CD4-positive, alpha-beta T cell treated with Interleukin-4 for 4 hours (primary cell): Measurements from ENCODE around the gene LDHAL6B.
"Not testable (repeated sequence)": the region's sequence is repeated elsewhere in the genome, so short reads cannot be mapped to it uniquely, and the experiment has no call there.

Source experiments
- DNase-seq: peaks from one replicate; pipeline ENCODE4 v3.0.0-alpha.2; 2020

Gene LDHAL6B

DNA sequence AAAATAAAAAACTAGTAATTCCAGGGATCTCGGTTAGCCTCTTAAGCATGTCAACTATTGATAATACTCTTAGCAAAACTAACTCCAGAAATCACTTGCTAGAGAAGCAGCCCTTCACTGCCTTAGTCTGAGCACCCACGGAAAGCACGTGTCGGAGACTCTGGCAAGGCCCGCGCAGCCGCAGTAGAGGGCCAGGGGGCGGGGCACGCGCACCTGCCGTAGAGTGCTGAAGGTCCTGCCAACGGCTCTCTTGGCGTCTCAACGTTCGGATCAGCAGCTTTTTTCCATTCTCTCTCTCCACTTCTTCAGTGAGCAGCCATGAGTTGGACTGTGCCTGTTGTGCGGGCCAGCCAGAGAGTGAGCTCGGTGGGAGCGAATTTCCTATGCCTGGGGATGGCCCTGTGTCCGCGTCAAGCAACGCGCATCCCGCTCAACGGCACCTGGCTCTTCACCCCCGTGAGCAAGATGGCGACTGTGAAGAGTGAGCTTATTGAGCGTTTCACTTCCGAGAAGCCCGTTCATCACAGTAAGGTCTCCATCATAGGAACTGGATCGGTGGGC is at the start of gene LDHAL6B:
Gene LDHAL6B, plus strand, starts transcription at position 221 of the 561 bp plus-strand sequence. Its CDS starts 98 bp downstream, at position 319.
- no peak for DNase-seq

DNA sequence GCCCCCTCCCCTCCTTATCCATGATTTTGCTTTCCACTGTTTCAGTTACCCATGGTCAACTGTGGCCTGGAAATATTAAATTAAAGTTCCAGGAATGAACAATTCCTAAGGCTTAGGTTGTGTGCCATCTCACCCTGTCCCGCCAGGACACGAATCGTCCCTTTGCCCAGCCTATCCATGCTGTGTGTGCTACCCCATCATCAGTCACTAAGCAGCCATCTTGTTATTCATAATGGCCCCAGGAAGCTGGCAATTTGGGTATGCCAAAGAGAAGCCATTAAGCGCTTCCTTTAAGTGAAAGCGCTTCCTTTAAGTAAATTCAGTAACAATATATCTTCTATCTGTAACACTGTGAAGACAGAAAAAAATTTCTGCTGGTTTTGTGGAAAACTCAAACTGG is 49.2 kb upstream of the LDHAL6B start:
- DNase-seq, result no peak

DNA sequence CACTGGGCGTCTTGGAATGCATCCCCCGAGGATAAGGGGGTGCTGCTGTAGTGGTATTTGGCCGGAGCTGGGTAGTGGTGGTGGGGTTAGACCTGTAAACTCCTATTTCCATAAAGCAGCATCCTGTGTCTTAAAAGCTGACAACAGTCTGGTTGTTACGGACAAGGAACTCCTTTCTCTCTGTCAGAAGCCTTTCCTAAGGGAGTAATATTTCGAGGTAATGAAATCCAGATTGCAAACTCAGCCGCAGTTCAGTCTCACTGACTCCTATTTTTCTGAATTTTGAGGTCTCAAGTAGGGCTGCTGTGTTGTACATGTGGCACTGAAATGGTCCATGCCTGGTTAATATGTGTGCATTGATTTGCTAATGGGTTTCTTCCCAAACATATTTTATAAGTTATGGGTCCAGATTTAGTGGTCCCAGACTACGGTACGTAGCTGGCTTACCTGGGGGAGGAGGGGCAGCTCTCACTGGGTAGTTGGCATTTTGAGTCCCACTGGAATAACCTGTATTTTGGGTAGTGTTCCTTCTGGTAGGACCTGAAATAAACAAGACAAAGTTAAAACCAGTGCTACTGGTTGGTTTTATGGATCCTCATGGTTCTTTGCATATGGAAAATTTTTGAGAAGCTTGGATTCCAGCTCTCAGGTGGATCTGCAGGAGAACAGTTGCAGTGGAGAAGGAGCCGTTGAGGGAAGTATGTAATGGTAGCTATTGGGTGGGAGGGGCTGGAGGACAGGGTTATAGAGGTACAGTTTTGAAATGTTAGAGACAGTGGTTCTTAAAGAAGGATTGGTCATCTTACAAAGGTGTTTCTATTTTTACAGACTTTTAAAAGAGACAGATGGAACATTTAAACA is 48.6 kb upstream of the LDHAL6B start:
- no peak for DNase-seq

DNA sequence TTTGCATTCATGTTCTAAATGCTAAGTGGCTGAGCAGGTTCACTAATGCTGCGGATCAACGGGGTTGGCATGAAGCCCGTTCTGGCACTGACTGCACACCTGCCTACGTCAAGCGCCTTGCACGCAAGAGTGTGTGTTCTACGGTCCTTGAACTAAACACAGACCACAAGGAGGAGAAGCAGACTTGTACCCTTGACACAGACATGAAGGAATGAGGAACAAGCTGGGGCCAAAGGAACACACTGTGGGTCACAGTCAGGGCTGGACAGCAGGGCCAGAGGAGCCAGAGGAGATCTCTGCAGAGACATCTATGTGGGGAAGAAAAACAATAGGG is 48.0 kb upstream of the LDHAL6B start:
- DNase-seq, result no peak

DNA sequence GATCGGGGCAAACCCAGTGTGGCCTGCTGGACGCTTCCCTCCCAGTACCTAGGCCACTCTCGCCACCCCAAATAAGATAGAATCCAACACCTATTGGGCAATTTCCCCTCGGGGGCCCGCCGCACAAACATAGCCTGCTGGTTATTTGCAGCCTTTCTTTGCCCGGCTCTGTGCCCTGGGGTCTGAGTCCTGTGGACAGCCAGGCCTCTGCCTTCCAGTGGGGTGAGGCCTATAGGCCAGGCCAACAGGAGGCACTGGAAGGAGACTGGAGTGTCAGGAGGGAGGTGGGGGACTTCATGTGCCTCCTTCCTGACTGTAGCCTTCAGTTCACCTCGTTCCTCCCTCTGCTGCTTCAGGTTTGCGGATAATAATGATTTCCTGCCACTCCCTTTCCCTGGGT is 47.4 kb upstream of the LDHAL6B start:
- DNase-seq, result no peak

DNA sequence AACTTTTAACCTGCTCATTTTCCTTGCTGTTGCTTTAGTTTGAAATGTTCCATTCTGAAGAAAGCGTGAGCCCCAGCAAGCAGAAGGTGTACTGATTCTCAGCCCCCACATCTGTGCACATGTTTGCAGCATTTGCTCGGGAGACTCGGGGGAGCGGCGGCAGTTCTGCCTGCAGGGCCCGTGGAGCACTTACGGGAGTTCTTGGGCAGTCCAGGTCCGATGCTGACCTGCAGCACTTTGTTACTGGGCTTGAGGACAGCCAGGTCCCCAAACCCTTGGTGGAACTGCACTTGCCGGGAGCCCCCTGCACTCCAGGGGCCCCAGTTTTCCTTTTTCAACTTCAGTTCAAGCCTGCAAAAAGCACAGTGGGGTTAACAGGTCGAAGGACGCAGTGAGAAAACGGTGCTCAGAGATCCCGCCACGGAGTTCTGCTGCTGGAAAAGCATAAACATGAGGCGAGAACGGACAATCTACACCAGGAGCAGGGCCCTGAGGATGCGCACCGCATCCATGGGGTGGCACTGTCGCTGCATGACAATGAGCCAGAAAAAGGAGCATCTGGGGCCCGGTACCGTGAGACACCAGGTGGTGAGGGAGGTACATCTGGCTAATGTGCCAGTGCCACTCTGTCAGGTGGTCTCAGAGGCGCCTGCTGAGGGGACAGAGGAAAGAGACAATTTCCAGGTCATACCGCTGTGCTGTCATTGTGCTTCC is 45.6 kb upstream of the LDHAL6B start:
- no peak for DNase-seq

DNA sequence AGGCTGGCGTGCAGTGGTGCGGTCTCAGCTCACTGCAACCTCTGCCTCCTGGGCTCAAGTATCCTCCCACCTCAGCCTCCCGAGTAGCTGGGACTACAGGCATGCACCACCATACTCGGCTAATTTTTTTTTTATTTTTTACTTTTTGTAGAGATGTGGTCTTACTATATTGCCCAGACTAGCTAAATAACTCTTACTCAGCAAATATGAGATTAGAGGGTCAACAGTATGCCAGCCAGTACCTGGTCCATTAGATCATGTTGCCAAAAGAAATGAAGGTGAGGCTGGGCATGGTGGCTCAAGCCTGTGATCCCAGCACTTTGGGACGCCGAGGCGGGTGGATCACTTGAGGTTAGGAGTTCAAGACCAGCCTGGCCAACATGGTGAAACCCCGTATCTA is 44.6 kb upstream of the LDHAL6B start:
- not testable (repeated sequence) for DNase-seq

DNA sequence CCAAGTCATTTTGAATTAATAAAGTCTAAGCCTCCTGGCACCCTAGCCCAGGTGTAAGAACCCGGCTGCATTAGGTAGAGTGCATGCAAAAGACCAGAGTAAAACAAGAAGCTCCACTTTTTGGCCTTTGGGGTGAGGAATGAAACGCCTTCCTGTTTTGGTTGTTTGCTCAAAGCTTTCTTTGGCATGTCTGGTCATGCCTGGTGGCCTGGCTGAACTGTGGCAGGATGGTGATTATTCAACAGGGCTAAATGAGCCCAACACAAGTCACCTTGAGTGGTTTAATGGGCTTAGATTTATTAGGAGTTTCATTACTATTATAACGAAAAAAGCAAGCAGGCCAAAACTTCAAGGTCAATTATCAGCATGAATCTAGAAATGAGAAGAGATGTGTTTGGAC is 40.9 kb upstream of the LDHAL6B start:
- no peak for DNase-seq

DNA sequence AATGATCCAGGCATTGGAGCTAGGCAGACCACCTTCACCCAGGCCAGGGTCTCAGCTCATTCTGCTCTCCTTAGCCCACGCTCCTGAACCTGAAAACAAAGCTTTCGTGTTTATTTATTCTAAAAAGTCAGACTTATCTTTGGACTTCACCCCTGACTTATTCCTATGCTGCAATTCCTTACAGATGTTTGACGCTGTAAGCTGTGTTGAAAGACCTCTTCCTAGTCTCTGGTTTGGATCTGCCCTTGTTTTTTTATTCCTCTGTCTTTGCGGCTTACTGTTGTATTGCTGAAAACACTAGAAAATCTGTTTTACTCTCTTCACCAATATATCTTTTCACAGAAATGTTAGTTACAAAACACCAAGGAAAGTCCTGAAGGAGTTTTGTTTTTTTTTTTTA is 40.5 kb upstream of the LDHAL6B start:
- no peak for DNase-seq

DNA sequence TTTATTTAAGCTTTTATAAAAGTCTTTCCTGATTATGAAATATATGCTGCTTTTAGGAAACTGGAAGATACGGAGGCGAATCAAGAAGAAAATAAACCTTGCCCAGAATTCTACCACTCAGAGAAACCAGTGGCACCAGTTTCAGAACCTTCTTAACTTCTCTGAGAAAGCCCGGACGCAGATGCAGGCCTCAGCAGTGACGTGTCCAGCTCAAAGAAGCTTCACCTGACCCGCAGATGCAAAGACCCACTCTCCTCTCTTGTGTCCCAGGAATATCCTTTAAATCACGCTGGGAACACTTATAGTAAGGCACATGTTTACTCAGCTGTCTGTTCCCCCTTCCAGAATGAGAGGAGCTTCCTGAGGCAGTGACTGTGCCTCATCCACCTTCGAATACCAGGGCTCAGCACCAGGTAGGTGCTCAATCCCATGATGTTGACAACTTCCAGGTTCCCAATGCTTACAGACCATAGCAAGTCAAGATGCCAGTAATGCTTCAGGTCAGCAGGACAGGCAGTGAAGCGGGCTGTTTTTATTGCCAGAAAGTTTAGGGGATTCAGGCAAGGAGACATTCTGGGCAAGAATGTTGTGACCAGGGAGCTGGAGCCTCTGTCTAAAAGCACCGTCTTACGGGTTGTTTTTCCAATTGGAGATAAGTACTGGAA is 39.9 kb upstream of the LDHAL6B start:
- no peak for DNase-seq

DNA sequence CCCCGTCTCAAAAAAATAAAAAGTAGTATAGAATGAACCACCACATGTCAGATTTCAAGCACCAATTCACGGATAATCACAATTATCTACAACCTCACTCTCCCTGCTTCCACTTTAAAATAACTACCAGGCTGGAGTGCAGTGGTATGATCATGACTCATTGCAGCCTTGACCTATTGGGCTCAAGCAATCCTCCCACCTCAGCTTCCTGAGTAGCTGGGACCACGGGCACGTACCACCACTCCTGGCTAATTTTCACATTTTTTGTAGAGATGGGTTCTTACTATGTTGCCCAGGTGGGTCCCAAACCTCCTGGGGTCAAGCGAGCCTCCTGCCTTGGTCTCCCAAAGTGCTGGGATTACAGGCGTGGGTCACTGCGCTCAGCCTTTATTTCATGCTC is 38.1 kb upstream of the LDHAL6B start:
- no peak for DNase-seq

DNA sequence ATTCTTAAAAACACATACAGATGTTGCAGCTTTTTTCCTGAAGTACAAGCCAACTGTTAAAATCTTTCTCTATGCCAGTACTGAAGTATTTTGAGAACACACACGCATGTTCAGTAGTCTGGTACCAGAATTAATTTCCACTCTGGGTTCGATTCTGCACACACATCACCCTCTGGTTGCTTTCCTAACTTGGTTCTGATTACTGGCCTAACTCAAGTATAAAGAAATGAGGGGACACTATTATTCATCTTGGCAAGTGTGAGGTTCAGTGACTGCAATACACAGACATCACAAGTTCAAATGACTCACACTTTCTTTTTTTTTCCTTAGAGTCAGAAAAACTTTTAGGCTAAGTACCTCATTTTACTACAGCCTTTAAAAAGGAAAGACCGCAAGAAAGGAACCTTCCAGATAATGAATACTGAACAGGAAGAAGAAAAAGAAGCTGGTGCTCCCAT is 37.4 kb upstream of the LDHAL6B start:
- DNase-seq, result no peak

DNA sequence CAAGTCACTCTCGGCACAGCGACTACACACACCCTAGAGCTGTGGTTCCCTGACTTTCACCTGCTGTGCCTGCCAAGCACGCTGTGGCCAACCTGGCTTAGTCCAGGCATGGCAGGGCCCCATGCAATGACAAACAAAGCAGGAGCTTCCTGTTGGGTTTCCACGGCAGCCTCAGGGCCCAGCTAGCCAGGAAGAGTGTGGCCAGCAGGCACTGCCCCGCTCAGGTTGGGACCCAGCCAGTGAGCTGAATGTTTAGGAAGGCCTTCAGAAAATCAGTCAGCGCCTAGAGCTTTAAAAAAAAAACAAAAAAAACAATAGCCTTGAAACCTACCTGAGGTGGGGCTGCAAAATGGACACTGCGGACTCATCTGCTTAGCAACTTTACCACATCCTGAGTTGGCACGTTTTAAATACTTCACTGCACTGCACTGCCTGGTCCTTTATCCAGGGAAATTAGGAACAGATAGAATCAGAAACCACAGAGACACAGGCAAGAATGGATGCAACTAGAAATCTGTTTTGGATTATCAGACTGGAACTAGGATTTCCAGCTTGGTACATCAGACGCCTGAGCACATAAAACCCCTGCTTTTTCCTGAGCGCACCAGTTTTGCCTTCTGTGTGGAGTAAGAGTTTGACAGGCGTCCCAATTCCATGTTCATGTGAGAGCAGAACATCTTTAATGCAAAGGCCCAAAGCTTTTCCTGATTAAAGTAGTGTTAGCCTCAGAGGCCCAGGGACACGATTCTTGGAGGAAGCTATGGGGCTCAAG is 36.2 kb upstream of the LDHAL6B start:
- no peak for DNase-seq

DNA sequence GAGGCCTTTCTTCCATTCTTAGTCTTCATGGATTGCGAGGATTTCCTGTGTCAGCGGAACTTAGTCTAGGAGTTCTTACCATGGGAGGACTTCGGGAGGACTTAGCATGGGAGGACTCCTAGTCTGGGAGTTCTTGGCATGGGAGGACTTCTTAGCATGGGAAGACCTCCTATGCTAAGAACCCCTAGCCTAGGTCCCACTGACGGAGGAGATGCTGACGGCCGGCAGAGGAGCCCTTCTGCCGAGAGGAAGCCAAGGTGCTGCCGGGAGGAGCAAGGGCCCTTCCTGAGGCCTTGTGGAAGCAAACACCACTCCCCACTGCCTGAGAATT is 35.6 kb upstream of the LDHAL6B start:
- DNase-seq, result no peak

DNA sequence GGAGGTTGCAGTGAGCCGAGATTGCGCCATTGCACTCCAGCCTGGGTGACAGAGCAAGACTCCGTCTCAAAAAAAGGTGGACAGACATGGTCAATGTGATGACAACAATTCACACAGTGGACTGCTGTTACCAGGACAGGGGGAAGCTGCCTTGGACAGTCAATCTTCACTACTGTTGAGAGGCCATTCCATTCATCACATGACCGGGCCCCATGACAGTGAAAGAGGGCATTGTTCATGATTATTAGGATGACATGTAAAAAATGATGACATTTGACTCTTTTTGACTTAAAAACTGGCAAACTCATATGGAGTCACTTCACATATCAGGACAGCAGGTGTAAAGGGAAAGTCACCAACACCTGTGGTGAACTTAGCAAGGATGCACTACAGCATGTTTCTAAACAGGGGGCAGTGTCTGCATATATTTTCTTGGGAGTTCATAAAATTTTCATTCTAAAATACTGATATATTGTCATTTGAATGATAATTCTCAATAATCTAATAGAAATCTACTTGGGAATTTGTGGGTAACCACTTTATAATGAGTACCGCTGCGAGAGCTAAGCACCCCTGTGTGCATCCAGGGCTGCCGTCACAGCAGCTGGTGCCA is 34.2 kb upstream of the LDHAL6B start:
- DNase-seq, result no peak

DNA sequence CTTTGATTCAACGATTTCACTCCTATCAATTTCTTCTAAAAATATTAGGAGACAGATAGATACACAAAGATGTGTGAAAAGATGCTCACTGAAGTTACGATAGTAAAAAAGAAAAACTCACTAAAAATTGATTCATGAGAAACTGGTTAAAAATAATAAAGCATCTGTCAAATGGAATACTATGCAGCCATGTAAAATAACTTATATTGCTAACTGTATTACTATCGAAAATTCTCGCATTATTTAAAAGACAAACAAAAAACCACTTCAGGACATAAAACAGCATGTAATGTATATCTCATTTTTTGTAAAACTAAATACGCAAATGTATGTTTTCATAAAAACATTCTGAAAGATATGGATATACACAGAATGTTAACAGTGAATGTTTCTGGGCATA is 33.4 kb upstream of the LDHAL6B start:
- DNase-seq, result no peak

DNA sequence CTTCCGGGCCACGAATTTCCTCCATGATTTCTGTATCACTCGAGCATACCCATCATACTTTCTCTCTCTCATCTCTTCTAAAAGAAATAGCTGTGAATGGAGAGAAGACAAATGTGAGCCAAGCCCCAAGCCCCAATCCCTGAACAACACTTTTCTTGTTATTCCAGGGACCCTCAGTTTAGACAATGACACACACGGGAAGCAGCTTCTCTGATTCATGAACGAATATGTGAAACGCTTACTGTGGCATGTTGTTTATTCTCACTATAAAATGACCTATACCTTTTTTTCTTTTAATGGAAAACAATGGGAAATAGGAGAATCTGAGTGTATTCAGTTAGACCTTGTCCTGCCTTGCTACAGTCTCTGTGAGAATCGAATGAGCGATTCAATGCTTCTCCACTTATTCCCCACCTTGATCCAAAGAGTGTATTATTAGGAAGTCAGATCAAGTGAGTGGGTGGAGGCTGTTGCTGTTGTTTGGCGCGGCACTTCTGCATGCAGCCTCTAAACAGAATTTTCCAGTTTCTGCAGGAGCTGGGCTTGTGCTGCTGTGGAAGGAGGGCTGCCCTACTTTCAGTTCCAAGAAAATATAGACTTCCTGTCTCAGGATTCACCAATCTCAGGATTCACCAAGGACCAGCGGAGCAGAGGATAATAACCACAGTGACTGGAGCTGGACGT is 32.4 kb upstream of the LDHAL6B start:
- DNase-seq, result no peak

DNA sequence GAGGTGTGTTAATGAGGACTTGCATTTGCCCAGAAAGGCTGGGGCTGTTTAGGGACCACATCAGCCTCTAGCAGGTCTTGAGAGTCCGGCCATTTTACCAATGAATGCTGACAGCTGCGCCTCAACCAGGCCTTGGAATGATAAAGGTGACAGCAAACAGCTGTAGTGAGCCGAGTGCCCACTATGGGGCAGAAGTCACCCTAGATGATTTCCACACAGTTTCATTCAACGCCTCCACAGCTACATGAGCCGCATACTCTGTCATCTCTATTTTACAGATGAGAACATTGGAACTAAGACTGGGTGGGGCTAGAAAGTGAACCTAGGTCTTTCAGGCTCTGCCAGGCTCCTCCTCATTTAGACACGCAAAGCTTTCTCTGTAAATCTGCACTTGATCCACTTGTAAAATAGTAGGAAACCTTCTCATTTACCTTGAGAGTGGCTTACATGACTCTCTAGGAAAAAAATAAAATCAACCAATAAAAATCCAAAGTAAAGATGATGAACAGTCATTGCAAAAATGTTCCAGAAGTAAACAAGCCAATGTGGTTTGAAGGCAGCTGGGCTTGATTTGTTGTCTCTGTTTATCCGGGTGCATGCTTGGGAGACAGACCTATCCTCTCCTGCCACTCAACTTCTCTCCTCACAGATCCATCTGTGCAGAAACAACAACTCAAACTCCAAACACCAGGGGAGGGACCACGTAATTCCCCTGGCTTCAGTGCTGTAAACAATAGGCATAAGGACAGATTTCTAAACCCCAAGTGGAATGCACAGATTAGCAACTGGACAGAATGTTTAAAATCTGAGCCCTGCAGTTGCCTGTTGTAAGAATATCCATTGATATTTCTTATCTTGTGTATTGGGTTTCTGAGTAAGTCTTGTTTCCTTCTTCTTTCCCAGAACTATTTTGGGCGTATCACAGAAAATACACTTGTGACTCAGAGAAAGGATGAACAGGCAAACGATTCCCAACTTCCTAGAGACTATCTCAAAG is 31.5 kb upstream of the LDHAL6B start:
- DNase-seq, result peak; percentile 10

DNA sequence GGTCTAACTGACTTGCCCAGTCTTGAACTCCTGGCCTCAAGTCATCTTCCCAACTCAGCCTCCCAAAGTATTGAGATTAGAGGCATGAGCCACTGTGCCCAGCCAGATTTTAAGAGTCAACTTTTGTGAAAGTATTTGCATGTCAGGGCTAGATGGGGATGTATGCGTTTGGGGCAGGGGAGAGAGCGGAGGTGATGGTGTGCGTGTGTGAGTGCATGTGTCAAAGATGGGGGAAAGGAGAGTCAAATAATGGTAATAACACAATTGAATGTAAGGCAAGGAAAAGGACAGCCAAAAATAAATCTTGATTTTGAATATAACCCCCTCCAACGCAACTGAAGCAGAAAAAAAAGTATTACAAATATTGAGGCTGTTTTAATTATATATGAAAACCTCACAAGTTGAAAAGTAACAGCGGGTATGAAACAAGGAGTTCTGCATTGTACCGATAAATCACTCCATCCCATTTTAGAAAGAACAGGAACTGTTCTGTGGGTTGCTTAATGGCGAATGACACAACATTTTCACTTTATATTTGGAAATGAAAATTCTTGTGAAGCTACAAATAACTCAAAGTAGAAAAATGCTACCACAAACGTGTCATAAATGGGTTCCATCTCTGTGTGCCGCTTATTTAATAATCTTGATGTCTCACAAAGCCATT is 29.9 kb upstream of the LDHAL6B start:
- DNase-seq, result no peak

DNA sequence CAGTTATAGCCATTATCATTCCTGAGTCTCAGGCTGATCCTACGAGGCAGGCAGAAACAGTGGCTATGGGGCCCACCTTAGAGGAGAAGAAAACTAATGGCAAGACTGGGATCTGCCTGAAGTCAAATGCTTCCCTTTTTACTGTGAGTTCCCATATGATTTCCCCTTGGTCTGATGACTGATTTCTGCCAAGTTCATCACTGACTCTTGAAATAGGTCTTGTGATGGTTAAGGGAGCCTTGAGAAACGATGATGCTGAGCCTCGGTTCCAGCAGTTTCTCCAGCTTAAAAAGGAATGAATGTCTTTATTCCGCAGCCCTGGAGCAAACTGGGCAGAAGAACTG is 29.4 kb upstream of the LDHAL6B start:
- no peak for DNase-seq
